ENCODE results near the gene SEMA3C. TPM values are rescaled to one million over a fixed set of nuclear protein-coding genes. Genes with fewer than 3 reads are reported as not detected.

Gene SEMA3C
- total and polyA plus RNA-seq, 2 experiments from 2014 or later, result 15.5 to 53.5 TPM

DNA sequence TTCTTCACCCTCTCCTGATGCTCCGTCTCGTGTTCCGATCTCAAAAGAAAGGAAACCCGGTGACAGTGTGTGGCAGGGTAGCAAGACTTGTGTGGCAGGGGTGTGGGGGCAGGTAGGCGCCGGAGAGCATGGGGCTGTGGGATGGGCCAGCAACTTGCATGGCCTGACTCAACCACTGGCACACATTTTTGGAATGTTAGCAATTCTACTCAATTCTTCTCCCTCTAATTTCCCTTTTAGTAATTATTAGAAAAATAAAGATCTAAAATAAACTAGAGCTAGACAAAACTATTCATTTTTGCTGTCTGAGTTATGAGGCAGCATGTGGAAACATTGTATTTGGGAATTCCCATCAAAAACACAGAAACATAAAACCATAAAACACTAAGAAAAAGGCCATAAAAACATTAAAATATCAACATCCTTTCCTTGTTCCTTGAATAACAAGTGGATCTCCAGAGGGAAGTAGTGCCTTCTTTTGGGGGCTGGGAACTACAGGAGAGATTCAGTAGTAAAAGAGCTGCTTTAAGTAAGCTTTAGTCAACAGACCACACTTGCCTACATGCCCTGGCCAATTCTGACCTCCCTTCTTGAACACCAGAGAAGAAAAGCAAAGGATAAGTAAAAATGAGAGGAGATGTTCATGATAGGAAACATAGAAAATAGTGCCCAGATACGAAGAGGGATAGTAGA lies 21.8 kb downstream of the SEMA3C start:
- no peaks in the 10 kb centered on the region for H3K36me3 ChIP-seq
- no peaks in the 10 kb centered on the region for H3K4me1 ChIP-seq (ENCODE audit: low read depth)
- H3K27me3 ChIP-seq, result no peaks in the 10 kb centered on the region
- H3K27ac ChIP-seq, result no peak overlapping the region
- no peaks in the 10 kb centered on the region for H3K9me3 ChIP-seq (ENCODE audit: low read depth)
- no peak overlapping the region for H3K4me3 ChIP-seq
- no peak for TF ChIP-seq CTCF (IDR thresholded peaks at IDR 0.05; ENCODE audit: low read depth, low read length)
- DNase-seq (ENCODE audit: low read depth in 1 of 2, low spot score in 1 of 2), result no peak

DNA sequence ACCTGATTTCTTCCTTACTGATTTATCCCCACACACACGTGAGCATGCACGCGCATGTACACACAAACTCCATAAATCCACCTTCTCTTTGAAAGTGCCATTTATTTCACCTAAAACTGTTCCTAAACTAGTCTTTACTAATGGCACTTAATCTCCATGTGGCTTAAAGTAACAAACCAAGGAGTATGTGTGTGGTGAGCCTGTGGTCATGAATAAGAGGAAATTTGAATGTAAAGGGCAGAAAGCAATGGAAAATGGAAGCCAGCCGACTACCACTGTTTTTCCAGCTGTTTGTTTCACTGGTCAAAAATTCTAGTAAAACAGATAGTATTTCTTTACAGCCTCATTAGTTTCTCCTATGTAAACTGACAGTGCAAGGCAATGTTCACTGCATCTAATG lies 23.8 kb downstream of the SEMA3C start:
- TF ChIP-seq CTCF (IDR thresholded peaks at IDR 0.05; ENCODE audit: low read depth, low read length), result no peak
- DNase-seq (ENCODE audit: low read depth in 1 of 2, low spot score in 1 of 2), result no peak
- Histone ChIP-seq H3K27me3 (no peaks in the 10 kb centered on the region), H3K4me1 (ENCODE audit: low read depth) (peaks cover 5% of the 10 kb centered on the region), H3K4me3 (no peak overlapping the region), H3K27ac (no peak overlapping the region), H3K36me3 (no peaks in the 10 kb centered on the region), H3K9me3 (ENCODE audit: low read depth) (no peaks in the 10 kb centered on the region)

GRCh38 chr7:80891259-80891544 lies 27.6 kb downstream of the SEMA3C start:
- TF ChIP-seq CTCF (IDR thresholded peaks at IDR 0.05; ENCODE audit: low read depth, low read length), result no peak
- H3K4me1 ChIP-seq (ENCODE audit: low read depth), result peaks cover 5% of the 10 kb centered on the region
- H3K4me3 ChIP-seq, result no peak overlapping the region
- DNase-seq (ENCODE audit: low read depth in 1 of 2, low spot score in 1 of 2), result no peak
- H3K9me3 ChIP-seq (ENCODE audit: low read depth), result no peaks in the 10 kb centered on the region
- H3K27ac ChIP-seq, result no peak overlapping the region
- H3K36me3 ChIP-seq, result no peaks in the 10 kb centered on the region
- H3K27me3 ChIP-seq, result no peaks in the 10 kb centered on the region

GRCh38 chr7:80890426-80891258 lies 28.2 kb downstream of the SEMA3C start:
- no peak overlapping the region for H3K27ac ChIP-seq
- no peak overlapping the region for H3K4me3 ChIP-seq
- no peaks in the 10 kb centered on the region for H3K27me3 ChIP-seq
- no peaks in the 10 kb centered on the region for H3K36me3 ChIP-seq
- H3K4me1 ChIP-seq (ENCODE audit: low read depth), result peaks cover 5% of the 10 kb centered on the region
- no peak for DNase-seq (ENCODE audit: low read depth in 1 of 2, low spot score in 1 of 2)
- TF ChIP-seq CTCF (IDR thresholded peaks at IDR 0.05; ENCODE audit: low read depth, low read length), result no peak
- no peaks in the 10 kb centered on the region for H3K9me3 ChIP-seq (ENCODE audit: low read depth)

GRCh38 chr7:80889525-80889924 lies 29.3 kb downstream of the SEMA3C start:
- H3K36me3 ChIP-seq, result no peaks in the 10 kb centered on the region
- DNase-seq (ENCODE audit: low read depth in 1 of 2, low spot score in 1 of 2), result no peak
- TF ChIP-seq CTCF (IDR thresholded peaks at IDR 0.05; ENCODE audit: low read depth, low read length), result no peak
- no peaks in the 10 kb centered on the region for H3K9me3 ChIP-seq (ENCODE audit: low read depth)
- no peaks in the 10 kb centered on the region for H3K27me3 ChIP-seq
- no peak overlapping the region for H3K27ac ChIP-seq
- no peak overlapping the region for H3K4me3 ChIP-seq
- H3K4me1 ChIP-seq (ENCODE audit: low read depth), result peaks cover 5% of the 10 kb centered on the region
